ENCODE data around the gene CDKL5.

The CDKL5 gene

DNA sequence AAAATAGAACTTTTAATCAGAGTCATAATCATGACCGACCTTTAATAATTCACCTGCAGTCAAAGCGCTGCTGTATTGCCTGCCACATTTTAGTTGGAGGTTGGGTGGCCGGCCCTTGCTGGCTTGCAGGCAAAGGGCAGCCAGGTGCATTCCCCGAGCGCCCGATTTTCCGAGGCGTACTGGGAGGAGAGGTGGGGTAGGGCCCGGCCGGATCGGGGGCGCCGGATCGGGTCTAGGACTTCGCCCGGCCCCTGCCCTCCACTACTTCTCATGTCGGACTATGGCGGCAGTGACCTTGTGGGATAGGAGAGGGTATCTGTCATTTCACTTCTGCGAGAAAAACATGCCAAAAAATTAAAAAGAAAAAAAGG is 249.0 kb downstream of the CDKL5 start:
- Histone ChIP-seq H3K4me2 (ENCODE audit: low read depth, low read length, poor library complexity, severe bottlenecking) (peak overlapping the region; percentile 66), H3K27me3 (ENCODE audit: insufficient read depth, low read length, poor library complexity, severe bottlenecking) (no peaks in the 10 kb centered on the region), H3F3A (ENCODE audit: low read depth) (no peaks in the 10 kb centered on the region), H3K36me3 (ENCODE audit: insufficient read depth, low read length) (no peaks in the 10 kb centered on the region), H2AFZ (ENCODE audit: low read length) (peak overlapping the region; percentile 83), H3K79me2 (ENCODE audit: insufficient read depth, low read length) (no peaks in the 10 kb centered on the region), H3K9ac (ENCODE audit: low read depth, low read length, poor library complexity, severe bottlenecking) (peak overlapping the region; percentile 78), H3K9me2 (replicated peaks; ENCODE audit: low read depth, low read length) (no peaks in the 10 kb centered on the region), H3K4me3 (ENCODE audit: low read length, poor library complexity, severe bottlenecking) (peak overlapping the region; percentile 84), H4K20me1 (ENCODE audit: insufficient read depth, low read length, poor library complexity, severe bottlenecking) (no peaks in the 10 kb centered on the region), H3K9me3 (ENCODE audit: insufficient read depth, low read depth, low read length) (no peaks in the 10 kb centered on the region), H3K4me1 (ENCODE audit: insufficient read depth, low read length, poor library complexity, severe bottlenecking) (no peaks in the 10 kb centered on the region)
- TF ChIP-seq, protein P1, sequence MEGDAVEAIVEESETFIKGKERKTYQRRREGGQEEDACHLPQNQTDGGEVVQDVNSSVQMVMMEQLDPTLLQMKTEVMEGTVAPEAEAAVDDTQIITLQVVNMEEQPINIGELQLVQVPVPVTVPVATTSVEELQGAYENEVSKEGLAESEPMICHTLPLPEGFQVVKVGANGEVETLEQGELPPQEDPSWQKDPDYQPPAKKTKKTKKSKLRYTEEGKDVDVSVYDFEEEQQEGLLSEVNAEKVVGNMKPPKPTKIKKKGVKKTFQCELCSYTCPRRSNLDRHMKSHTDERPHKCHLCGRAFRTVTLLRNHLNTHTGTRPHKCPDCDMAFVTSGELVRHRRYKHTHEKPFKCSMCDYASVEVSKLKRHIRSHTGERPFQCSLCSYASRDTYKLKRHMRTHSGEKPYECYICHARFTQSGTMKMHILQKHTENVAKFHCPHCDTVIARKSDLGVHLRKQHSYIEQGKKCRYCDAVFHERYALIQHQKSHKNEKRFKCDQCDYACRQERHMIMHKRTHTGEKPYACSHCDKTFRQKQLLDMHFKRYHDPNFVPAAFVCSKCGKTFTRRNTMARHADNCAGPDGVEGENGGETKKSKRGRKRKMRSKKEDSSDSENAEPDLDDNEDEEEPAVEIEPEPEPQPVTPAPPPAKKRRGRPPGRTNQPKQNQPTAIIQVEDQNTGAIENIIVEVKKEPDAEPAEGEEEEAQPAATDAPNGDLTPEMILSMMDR (conservative IDR thresholded peaks at IDR 0.05; ENCODE audit: low read length): no peak
- TF ChIP-seq EZH2phosphoT487 (IDR thresholded peaks at IDR 0.05; ENCODE audit: borderline replicate concordance): no peak

DNA sequence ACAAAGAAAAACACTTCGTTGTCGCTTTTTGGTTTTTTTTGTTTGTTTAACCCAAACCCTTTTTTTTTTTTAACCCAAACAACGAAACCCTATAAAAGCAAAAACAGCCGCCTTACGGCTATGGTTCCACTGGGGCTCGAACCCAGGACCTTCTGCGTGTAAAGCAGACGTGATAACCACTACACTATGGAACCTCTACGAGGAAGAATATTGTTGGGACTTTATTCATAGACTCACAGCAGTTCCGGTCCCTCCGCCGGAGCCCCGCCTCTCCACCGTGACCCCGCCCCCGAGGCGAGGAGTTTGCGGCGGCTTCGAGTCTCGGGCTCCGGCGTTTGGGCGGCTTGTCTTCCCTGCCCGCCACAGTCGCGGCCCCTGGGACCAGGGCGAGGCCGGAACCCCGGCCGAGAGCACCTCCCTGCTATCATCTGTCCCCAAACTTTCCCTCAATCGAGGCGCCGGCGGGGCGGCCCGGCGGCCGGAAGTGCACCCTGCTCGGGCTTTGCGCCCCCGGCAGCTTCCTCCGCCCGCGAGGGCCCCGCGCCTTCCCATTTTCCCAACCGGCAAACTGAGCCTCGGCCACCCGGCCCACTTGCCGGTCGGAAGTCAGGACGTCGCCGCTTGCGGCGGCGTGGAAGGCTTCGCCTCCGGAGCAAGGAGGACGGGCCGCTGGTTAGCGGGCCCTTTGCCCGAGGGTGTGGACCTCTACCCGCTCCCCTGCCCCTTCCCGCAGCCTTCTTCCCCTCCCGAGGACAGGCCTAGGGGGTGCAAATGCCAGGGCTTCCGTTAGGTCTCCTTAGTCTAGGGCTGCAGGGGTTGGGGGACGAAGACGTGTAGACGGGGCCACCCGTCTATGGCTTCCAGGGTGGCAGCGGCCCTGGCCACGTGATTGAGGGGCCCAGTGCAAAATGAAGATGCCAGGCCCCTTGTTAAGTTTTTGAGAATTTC is 249.7 kb downstream of the CDKL5 start:
- H3K9me2 ChIP-seq (replicated peaks; ENCODE audit: low read depth, low read length): no peaks in the 10 kb centered on the region
- TF ChIP-seq, protein P1 (conservative IDR thresholded peaks at IDR 0.05; ENCODE audit: low read length): no peak
- TF ChIP-seq EZH2phosphoT487 (IDR thresholded peaks at IDR 0.05; ENCODE audit: borderline replicate concordance): no peak

DNA sequence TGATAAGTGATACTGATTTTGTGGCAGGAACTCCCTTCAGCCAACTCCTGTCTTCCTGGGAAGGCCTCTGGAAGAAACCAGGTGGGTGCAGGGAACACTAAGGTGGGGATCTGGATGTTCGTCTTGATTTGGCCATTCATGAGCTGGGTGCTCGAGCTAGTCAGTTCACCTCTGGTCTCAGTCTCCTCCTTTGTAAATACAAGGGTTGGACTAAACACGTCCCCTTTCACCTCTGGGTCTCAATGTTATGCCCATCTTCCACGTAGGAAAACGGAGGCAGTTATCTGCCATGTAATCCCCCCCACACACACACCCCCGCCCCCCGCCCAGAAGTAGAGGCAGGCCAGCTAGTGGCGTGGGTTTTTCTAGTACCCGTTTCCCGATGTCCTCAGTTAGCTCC is 250.6 kb downstream of the CDKL5 start:
- no peaks in the 10 kb centered on the region for H3K79me2 ChIP-seq (ENCODE audit: insufficient read depth, low read length)
- H3K4me1 ChIP-seq (ENCODE audit: insufficient read depth, low read length, poor library complexity, severe bottlenecking): no peaks in the 10 kb centered on the region
- no peak overlapping the region for H3K4me3 ChIP-seq (ENCODE audit: low read length, poor library complexity, severe bottlenecking)
- H3K4me2 ChIP-seq (ENCODE audit: low read depth, low read length, poor library complexity, severe bottlenecking): peak overlapping the region; percentile 74
- H2AFZ ChIP-seq (ENCODE audit: low read length): no peak overlapping the region
- H3K9ac ChIP-seq (ENCODE audit: low read depth, low read length, poor library complexity, severe bottlenecking): no peak overlapping the region
- TF ChIP-seq, protein P1 (conservative IDR thresholded peaks at IDR 0.05; ENCODE audit: low read length): no peak
- no peaks in the 10 kb centered on the region for H3F3A ChIP-seq (ENCODE audit: low read depth)
- no peaks in the 10 kb centered on the region for H3K36me3 ChIP-seq (ENCODE audit: insufficient read depth, low read length)
- H3K9me2 ChIP-seq (replicated peaks; ENCODE audit: low read depth, low read length): no peaks in the 10 kb centered on the region
- no peaks in the 10 kb centered on the region for H3K27me3 ChIP-seq (ENCODE audit: insufficient read depth, low read length, poor library complexity, severe bottlenecking)
- no peaks in the 10 kb centered on the region for H3K9me3 ChIP-seq (ENCODE audit: insufficient read depth, low read depth, low read length)
- no peaks in the 10 kb centered on the region for H4K20me1 ChIP-seq (ENCODE audit: insufficient read depth, low read length, poor library complexity, severe bottlenecking)

More for the DNA sequence above, 249.7 kb downstream of the CDKL5 start:
- H3K27me3 ChIP-seq (ENCODE audit: insufficient read depth, low read length, poor library complexity, severe bottlenecking): no peaks in the 10 kb centered on the region
- H3K9ac ChIP-seq (ENCODE audit: low read depth, low read length, poor library complexity, severe bottlenecking): peak overlapping the region; percentile 78
- peak overlapping the region; percentile 74 for H3K4me2 ChIP-seq (ENCODE audit: low read depth, low read length, poor library complexity, severe bottlenecking)
- H3F3A ChIP-seq (ENCODE audit: low read depth): no peaks in the 10 kb centered on the region
- H2AFZ ChIP-seq (ENCODE audit: low read length): peak overlapping the region; percentile 91
- H3K36me3 ChIP-seq (ENCODE audit: insufficient read depth, low read length): no peaks in the 10 kb centered on the region
- no peaks in the 10 kb centered on the region for H3K9me3 ChIP-seq (ENCODE audit: insufficient read depth, low read depth, low read length)
- H3K4me1 ChIP-seq (ENCODE audit: insufficient read depth, low read length, poor library complexity, severe bottlenecking): no peaks in the 10 kb centered on the region
- H4K20me1 ChIP-seq (ENCODE audit: insufficient read depth, low read length, poor library complexity, severe bottlenecking): no peaks in the 10 kb centered on the region
- H3K4me3 ChIP-seq (ENCODE audit: low read length, poor library complexity, severe bottlenecking): peak overlapping the region; percentile 84
- H3K79me2 ChIP-seq (ENCODE audit: insufficient read depth, low read length): no peaks in the 10 kb centered on the region
